Ovary (tissue), 3 donors: Measurements from ENCODE around the gene KIF5B.

Experiments
- EP300 ChIP-seq: sonication (generic); formaldehyde crosslinking; IDR thresholded peaks from one replicate; pipeline ENCODE4 v1.6.1; 2017; ENCODE audit warnings: antibody characterized with exemption
- POLR2A ChIP-seq: fragments of 450-650 bp; IDR thresholded peaks from one replicate; pipeline ENCODE4 v1.6.1; 2017; ENCODE audit warnings: antibody characterized with exemption, mild to moderate bottlenecking, moderate library complexity
- TF ChIP-seq, protein P1 (sequence below), 3 donors: fragments of 450-650 bp in 2 of 3; fragments of 200-600 bp in 1 of 3; IDR thresholded peaks; one replicate each; pipeline versions ENCODE4 v1.5.1 to v1.8.0; 2016 to 2022; ENCODE audit warnings: antibody characterized with exemption in 3 of 3, mild to moderate bottlenecking in 1 of 3
- donor health status: DM: no; HTN: no; CAD: no.

GRCh38 chr10:31972519-31973041 lies 83.6 kb downstream of the KIF5B start:
- TF ChIP-seq, protein P1, sequence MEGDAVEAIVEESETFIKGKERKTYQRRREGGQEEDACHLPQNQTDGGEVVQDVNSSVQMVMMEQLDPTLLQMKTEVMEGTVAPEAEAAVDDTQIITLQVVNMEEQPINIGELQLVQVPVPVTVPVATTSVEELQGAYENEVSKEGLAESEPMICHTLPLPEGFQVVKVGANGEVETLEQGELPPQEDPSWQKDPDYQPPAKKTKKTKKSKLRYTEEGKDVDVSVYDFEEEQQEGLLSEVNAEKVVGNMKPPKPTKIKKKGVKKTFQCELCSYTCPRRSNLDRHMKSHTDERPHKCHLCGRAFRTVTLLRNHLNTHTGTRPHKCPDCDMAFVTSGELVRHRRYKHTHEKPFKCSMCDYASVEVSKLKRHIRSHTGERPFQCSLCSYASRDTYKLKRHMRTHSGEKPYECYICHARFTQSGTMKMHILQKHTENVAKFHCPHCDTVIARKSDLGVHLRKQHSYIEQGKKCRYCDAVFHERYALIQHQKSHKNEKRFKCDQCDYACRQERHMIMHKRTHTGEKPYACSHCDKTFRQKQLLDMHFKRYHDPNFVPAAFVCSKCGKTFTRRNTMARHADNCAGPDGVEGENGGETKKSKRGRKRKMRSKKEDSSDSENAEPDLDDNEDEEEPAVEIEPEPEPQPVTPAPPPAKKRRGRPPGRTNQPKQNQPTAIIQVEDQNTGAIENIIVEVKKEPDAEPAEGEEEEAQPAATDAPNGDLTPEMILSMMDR (IDR thresholded peaks at IDR 0.05) = no peak
- TF ChIP-seq EP300 (no peak), POLR2A (no peak)
